Measurements from ENCODE around the gene GRID1.

DNA sequence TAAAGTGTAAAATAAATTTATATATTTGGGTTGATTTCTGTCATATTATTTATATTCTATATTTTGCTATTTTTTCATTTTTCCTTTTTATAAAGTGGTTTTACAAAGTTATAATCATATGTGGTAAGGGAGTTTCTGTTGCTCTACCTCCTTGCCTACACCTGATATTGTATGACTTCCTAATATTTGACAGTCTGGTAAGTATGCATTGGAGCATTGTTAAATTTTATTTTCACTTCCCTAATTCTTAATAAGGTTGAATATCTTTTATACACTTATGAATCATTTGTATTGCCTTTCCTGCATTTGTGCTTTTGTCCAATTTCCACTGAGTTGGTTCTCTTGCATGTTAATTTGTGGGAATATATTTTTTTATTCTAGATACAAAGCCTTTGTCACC, 492.4 kb downstream of the GRID1 start:
- TF ChIP-seq, protein P1, sequence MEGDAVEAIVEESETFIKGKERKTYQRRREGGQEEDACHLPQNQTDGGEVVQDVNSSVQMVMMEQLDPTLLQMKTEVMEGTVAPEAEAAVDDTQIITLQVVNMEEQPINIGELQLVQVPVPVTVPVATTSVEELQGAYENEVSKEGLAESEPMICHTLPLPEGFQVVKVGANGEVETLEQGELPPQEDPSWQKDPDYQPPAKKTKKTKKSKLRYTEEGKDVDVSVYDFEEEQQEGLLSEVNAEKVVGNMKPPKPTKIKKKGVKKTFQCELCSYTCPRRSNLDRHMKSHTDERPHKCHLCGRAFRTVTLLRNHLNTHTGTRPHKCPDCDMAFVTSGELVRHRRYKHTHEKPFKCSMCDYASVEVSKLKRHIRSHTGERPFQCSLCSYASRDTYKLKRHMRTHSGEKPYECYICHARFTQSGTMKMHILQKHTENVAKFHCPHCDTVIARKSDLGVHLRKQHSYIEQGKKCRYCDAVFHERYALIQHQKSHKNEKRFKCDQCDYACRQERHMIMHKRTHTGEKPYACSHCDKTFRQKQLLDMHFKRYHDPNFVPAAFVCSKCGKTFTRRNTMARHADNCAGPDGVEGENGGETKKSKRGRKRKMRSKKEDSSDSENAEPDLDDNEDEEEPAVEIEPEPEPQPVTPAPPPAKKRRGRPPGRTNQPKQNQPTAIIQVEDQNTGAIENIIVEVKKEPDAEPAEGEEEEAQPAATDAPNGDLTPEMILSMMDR (IDR thresholded peaks at IDR 0.05) = no peak
- TF ChIP-seq ZFX (IDR thresholded peaks at IDR 0.05; ENCODE audit: borderline replicate concordance) = no peak

Data from 22Rv1 (cell line).